Measurements from ENCODE around the gene DDAH2.

DNA sequence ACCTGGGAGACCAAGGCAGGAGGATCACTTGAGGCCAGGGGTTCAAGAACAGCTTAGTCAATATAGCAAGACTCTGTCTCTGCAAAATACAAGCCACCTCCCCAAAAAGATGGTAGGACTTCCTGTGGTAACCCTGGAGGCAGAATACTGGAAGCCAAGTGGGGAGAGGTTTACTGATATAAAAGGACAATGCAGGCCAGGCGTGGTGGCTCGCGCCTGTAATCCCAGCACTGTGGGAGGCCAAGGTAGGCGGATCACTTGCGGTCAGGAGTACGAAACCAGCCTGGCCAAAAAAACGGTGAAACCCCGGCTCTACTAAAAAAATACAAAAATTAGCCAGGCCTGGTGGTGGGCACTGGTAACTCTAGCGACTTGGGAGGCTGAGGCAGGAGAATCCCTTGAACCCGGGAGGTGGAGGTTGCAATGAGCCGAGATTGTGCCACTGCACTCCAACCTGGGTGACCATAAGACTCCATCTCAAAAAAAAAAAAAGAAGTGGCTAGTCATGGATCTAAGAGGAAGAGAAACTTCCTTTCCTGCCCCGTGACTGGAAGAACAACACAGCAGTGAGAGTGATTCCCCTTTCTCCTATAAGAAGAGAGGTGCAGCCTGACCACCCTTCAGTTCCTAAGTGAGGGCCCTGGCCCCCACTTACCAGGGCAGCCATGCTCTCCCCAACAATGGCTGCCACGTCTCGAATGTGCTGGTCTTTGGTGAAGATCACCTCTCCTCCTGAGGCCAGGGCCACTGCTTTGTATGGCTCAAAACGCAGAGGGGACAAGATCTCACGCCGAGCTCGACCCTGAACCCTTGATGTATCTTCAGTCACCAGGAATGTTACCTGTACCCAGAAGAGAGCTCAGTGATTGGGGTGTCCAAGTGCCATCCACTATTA lies 39.5 kb upstream of the DDAH2 start:
- TF ChIP-seq CTCF (IDR thresholded peaks at IDR 0.05 in 4 of 5, conservative IDR thresholded peaks at IDR 0.05 in 1 of 5) (no peak), POLR2A (IDR thresholded peaks at IDR 0.05) (no peak)
